Activated CD4-positive, alpha-beta T cell treated with anti-CD3 and anti-CD28 coated beads, Interleukin-2, amount 50 U/mL, for 4 hours (primary cell): ENCODE measurements around the gene PTPRM.

Experiments used
- DNase-seq, 2 experiments: peaks; one replicate each; pipeline ENCODE4 v3.0.0-alpha.2; 2020

PTPRM gene

DNA sequence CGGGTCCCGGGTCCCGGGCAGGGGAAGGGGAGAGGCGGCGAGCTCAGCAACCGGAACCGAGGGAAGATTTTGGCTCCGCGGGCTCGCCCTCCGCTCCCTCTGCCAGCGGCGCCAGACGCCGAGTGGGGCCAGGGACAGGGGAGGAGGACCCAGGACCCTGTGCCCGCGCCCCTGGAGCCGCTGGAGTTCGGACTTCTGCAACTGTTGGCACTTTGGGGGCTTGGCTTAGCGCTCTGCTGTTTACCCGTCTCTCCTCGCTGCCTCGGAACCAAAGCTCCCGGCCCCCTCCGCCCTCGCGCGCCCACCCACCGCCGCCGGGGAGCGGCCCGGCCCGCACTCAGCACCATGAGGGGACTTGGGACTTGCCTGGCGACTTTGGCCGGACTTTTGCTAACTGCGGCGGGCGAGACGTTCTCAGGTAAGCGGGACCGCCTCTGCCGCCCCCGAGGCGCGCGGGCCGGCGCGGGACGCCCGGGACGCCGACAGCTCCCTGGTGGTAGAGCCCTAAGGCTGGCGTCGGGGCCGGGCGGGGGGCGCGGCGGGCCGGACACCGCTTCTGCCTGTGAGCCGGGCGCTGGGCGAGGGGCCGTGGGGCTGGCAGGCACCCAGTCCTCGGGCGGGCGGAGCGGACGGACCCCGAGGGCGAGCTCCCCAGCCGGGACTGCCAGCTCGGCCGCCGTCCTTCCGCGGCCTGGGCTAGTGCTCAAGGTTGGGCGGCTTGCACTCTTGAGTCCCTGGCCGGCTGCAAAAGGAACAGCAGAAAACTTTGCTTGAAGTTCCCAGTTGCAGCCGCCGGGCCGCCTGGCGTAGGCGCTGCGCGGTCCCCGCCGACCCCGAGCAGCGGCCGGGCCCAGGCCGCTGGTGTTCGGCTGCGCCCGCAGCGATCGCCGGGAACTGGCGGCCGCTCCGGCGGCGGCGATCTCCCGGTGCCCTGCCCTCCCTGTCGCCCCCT lies 634 bp downstream of the PTPRM start:
- no peak for DNase-seq

DNA sequence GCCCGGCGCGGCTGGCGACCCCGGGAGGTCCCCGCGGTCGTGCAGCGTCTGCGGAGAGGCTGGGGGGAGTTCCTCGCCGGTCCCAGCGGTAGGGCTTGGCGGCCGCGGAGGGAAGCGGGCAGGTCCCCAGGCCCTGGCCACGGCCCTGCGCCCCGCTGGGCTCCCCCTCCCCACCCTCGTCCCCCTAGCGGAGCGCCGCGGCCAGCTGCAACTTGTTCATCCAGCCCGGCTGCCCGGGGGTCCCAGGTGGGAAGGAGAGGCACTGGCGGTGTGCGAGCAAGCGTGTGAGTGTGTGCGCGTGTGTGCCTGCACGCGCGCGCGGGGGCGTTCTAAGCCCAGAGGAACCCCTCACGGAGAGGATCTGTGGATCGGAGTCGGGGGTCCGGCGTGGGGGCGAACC lies 1.3 kb downstream of the PTPRM start:
- no peak for DNase-seq

GRCh38 chr18:7571626-7572025 lies 4.5 kb downstream of the PTPRM start:
- no peak for DNase-seq

- no peak for DNase-seq
These were observed 5.7 kb downstream of the PTPRM start for GRCh38 chr18:7572822-7573221.

DNA sequence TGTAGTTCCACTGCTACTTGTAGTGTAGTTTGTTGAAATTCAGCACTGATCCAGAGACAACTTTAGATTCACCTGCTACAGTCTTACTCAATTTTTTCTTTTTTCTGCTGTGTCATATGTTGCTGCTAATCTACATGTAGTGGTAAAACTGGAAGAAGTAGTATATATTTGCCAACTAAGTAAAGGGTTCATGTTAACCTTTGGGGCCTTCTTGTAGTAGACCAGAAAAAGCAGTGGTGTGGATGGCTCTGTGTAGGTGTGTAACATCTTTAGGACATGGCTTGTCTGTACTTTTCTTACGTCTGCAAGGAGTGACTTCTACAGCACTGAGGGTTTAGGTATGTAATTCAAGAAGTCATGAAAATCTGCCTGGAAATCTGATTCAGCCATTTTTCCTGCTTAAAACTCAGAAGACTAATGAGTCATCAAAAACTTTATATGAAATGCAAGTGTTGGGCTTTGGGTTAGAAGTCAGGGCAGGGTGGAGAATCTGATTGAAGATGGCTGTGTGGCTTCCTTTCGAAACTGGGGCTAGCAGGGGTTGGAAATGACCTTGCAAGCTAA lies 8.4 kb downstream of the PTPRM start:
- no peak for DNase-seq

DNA sequence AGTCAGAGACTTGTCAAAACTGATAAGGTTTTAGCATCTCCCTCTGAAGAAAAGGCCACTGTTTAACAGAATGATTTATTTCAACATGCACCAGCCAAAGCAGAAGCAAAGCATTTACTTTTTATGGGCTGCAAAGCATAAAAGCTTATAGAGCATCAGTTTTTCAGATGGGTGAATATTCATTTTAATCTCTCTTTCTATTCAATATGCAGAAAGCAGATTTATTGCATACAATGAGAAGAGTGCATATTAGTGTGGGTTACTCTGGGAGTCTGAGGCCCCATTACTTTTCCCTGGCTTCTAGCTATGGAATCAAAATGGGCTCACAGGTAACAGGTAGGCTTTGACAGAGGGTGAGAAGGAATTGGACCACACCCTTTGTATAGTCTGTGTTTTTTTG lies 9.0 kb downstream of the PTPRM start:
- DNase-seq: no peak

- DNase-seq: no peak
These were observed 9.6 kb downstream of the PTPRM start for GRCh38 chr18:7576685-7577084.

- no peak for DNase-seq
These were observed 10.6 kb downstream of the PTPRM start for GRCh38 chr18:7577706-7578105.

DNA sequence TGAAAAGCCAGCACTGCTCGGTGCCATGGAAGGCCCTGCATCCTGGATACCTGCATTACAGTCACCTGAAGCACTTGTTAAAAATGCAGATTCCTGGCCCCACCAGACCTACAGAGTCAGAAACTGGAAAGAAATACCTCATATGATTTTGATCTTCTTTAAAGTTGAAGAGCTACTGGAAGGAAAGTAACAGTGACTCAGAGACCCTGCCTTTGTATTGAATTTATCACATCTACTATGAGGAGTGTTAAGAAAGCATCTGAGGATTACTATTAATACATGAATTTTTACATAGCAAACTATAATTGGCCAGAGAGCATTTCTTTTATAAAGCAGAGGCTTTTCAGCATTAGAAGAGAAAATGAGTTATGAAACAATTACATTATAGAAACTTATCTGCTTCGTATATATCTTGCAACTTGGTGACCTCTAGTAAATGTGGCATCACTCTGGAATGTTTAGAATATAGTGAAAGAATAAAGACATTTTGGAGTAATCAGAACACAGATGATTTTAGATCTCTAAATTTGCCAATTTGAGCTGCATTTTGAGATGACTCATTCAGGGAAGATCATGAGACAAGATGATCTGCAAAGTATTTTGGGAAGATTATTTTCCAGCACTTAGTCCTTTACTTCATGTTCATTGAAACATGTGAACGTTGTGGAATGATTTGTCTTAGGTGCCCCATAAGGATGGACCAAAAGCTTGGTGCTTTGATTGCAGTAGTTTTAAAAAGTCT lies 12.2 kb downstream of the PTPRM start:
- no peak for DNase-seq

DNA sequence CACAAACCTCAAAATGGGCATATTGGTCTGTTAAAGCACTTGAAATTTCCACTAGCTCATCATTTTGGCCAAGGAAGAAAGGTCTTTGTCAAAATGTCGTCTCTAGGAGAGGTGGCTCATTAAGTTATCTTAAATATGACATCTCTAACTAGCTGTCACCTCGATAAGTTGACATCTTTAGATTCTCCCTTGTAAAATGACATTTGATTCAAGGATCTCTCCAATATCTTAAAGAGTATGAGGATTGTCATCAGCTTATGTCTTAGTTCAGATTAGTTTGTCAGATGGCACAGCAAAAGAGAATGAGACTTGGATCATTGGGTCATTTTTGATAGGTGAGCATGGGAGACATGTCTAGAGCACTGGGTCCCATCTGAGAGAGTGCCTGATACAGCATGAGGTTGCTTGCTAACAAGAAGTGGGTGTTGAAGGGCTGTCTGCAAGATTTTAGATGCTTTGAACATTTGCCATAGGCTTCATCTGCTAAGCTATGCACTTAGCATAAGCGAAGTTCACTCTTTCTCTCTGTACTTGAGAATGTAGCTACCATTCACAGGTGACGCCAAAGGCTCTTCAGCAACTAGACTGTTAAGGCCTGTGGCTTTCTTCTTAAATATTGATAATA lies 12.9 kb downstream of the PTPRM start:
- no peak for DNase-seq

- no peak for DNase-seq
These were observed 17.6 kb downstream of the PTPRM start for GRCh38 chr18:7584646-7585275.

DNA sequence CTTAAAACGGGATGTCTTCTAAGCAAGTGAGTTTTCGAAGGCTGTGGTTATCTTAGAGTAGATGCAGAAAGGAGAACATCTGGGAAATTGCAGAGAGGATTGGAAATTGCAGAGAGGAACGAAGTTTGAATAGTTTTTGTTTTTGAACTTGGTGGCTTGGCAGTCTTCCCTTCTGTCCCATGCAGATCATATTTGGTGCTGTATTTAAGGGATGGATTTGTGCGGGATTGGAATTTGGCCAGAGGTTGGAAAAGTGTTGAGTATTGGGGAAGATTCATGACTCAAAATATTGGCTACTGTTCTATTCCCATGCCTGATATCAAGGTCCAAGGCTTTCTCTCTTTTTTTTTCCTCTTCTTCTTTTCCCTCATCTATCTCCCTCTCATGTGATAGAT lies 18.2 kb downstream of the PTPRM start:
- DNase-seq: no peak

DNA sequence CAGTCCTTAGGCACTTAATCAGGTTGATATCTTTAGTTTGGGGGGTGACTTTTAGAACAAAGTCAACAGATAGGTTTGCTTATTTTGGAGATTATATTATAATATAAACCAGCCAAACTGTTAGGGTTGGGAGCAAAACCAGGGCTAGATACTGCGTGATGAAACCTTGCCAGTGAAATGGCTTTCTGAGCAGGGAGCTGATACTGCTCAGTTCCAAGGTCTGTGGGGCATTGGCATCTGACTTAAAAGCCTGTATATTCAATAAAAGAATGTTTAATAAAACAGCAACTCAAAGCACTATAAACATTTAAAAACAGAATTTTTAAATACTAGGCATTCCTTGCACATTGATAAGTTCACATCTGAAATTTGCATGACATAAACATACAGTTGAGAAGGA lies 19.3 kb downstream of the PTPRM start:
- DNase-seq: no peak

DNA sequence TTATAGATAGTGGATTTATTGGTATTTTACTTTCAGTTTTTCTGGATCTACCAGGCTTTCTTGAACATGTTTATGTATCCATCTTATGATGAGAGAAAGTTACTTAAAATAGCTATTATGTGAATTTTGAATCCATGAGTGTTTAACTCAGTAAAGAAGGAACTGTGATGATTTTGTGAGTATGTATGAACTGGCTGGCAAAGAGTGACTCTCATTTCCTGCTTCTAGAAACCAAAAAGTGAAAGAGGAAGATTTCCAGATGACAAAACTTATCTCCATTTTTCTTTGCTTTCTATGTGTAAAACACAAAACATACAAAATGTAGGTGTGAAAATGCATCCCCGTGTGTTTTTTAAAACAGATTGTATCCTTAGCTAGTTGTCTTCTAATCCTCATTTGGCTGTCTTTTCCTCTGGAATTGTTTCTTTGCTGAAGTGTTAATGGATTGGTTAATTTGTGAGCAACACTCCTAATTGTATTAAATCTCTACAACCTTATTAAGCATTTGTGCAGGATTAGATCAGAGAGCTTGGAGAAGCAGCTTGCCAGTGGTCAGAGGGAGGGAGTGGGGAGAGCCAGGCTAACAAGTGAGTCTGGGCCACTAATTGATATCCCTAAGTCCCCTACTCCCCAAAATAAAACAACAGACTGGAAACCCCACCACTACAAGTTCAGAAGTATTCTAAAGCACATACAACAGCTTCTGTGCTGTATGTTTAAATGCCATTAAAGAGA lies 23.9 kb downstream of the PTPRM start:
- DNase-seq: no peak

GRCh38 chr18:7592305-7593071 lies 25.4 kb downstream of the PTPRM start:
- DNase-seq: no peak

- DNase-seq: no peak
These were observed 26.2 kb downstream of the PTPRM start for GRCh38 chr18:7593218-7593819.

GRCh38 chr18:7596147-7596546 lies 29.0 kb downstream of the PTPRM start:
- DNase-seq: no peak

DNA sequence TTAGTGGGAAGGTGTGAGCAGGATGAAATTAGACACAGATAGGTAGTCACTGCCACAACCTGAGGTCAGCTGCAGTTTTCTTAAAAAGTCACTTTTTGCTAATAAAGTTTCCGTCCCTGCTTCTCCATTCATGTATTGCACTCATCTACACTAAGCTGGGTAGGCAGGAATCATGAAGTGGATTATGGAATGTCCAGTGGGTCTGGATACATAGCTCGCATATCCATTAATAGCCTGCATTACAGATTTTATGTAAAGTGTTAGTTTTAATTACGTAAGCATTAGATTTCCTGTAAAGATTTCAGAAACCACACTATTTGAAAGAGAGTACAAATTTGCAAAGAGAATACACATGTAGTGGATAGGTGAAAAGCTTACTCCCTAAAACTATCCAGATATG lies 30.4 kb downstream of the PTPRM start:
- DNase-seq: no peak

DNA sequence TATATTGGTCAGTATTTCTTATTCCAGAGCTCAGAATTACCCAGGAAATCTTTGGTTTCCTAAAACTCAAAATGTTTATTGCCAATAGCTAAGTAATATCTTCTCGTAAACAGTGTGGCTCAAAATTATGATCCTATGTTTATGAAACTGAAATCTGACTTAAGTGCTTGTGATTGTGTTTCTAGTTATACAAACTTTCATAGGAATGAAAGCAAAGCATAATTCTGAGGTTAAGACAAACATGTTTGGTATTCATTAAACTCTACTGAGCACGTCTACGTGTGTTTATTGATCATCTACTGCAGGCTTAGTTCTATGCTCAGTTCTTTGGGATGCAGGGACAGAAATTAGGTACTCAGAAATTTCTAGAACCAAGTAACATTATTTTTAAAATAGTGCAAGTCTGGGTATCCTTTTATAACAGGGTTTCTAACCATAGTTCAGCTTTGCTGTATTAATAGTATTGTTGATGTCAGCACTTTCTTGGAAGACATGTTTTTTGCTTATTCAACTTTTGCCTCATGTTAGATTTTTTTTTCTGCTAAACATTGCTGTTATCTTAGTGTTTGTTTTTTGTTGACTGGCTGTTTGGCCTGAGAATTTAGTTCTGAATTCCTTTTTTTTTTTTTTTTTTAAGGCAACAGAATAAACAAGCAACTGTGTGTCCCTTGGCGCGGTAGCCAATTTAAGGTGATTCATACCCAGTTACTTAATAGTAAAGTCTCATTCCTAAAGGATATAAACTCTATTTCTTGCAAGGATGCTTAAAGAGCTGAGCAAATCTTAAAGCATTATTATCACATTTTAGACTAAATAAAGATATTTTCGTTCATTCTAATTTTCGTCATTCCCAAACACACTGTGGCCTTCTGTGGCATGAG lies 31.3 kb downstream of the PTPRM start:
- DNase-seq: no peak

- no peak for DNase-seq
These were observed 32.9 kb downstream of the PTPRM start for GRCh38 chr18:7600036-7600435.
